ENCODE data around the gene ADORA2A. TPM values are rescaled to one million over a fixed set of nuclear protein-coding genes. Genes with fewer than 3 reads are reported as not detected.
A peak's percentile ranks its signal among the peaks of the same experiment; 100 is the strongest.

Gene ADORA2A
- total and polyA plus RNA-seq, 2 of the 13 experiments (the other 11 are each of a cell fraction or from before 2014, with no cell fraction given) = 3.3 to 5.0 TPM

DNA sequence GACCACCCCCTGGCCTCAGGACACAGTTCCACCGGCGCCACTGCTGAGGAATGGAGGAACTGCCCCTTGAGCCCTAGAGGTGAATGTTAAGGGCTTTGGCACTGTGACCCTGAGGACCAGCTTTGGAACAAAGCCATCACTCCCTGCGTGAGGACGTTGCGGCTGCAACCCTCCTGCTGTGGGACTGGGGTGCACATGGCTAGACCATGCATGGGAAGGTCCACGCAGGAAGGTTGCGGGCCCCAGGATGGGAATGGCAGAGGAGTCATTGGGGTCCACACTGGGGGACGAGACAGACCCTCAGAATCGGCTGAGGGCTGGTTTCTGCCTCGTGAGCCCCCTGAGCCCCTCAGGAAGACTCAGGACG, 6.4 kb upstream of the ADORA2A start (continued):
- TF ChIP-seq ZNF318 (CRISPR knock-in tag; IDR thresholded peaks at IDR 0.05) (no peak), ZNF672 (CRISPR knock-in tag; IDR thresholded peaks at IDR 0.05) (no peak), ZNF510 (CRISPR knock-in tag; IDR thresholded peaks at IDR 0.05; ENCODE audit: low read depth) (no peak), ZNF570 (CRISPR knock-in tag; IDR thresholded peaks at IDR 0.05; ENCODE audit: borderline replicate concordance) (no peak), HIC2 (CRISPR knock-in tag; IDR thresholded peaks at IDR 0.05; ENCODE audit: low read depth) (0 out of 2 replicates have a peak, but pooled peaks have one; percentile 44), ZMYM3 (CRISPR knock-in tag; IDR thresholded peaks at IDR 0.05) (0 out of 2 replicates have a peak, but pooled peaks have one; percentile 14), HNF4A (CRISPR knock-in tag; IDR thresholded peaks at IDR 0.05) (0 out of 2 replicates have a peak, but pooled peaks have one; percentile 45), HINFP (CRISPR knock-in tag; IDR thresholded peaks at IDR 0.05; ENCODE audit: low read depth) (0 out of 2 replicates have a peak, but pooled peaks have one; percentile 15)
- TF ChIP-seq, protein P1, sequence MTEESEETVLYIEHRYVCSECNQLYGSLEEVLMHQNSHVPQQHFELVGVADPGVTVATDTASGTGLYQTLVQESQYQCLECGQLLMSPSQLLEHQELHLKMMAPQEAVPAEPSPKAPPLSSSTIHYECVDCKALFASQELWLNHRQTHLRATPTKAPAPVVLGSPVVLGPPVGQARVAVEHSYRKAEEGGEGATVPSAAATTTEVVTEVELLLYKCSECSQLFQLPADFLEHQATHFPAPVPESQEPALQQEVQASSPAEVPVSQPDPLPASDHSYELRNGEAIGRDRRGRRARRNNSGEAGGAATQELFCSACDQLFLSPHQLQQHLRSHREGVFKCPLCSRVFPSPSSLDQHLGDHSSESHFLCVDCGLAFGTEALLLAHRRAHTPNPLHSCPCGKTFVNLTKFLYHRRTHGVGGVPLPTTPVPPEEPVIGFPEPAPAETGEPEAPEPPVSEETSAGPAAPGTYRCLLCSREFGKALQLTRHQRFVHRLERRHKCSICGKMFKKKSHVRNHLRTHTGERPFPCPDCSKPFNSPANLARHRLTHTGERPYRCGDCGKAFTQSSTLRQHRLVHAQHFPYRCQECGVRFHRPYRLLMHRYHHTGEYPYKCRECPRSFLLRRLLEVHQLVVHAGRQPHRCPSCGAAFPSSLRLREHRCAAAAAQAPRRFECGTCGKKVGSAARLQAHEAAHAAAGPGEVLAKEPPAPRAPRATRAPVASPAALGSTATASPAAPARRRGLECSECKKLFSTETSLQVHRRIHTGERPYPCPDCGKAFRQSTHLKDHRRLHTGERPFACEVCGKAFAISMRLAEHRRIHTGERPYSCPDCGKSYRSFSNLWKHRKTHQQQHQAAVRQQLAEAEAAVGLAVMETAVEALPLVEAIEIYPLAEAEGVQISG (CRISPR knock-in tag; IDR thresholded peaks at IDR 0.05) = no peak
- TF ChIP-seq, protein P2, sequence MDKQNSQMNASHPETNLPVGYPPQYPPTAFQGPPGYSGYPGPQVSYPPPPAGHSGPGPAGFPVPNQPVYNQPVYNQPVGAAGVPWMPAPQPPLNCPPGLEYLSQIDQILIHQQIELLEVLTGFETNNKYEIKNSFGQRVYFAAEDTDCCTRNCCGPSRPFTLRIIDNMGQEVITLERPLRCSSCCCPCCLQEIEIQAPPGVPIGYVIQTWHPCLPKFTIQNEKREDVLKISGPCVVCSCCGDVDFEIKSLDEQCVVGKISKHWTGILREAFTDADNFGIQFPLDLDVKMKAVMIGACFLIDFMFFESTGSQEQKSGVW (CRISPR knock-in tag; IDR thresholded peaks at IDR 0.05; ENCODE audit: borderline replicate concordance) = no peak

All from HepG2 (cell line).